Midbrain (tissue), 1 donor: ENCODE measurements around the gene TLK2.
"Not testable (repeated sequence)": the region's sequence is repeated elsewhere in the genome, so short reads cannot be mapped to it uniquely, and the experiment has no call there.

Source experiments
- DNase-seq: peaks from one replicate; lab custom pipeline; 2025; lab: John Stamatoyannopoulos, UW

The TLK2 gene

DNA sequence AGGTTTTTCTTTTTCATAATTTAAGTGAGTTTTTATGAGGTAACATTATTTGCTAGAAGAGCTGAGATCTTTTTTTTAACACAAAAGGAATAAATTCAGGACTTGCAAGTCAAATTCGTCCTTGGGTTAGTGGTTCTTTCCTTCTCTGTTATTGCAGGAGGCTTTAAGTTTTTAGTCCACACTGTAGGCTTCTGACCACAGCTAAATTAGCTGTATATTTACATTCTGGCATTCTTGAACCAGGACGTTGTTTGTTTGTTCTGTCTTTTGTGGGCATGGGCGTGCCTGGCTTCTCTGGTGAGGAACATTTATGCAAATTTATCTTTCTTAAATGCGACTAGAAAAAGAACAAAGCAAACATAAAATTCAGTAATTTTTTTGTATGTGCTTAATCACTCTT lies 80.3 kb downstream of the TLK2 start:
- not testable (repeated sequence) for DNase-seq

DNA sequence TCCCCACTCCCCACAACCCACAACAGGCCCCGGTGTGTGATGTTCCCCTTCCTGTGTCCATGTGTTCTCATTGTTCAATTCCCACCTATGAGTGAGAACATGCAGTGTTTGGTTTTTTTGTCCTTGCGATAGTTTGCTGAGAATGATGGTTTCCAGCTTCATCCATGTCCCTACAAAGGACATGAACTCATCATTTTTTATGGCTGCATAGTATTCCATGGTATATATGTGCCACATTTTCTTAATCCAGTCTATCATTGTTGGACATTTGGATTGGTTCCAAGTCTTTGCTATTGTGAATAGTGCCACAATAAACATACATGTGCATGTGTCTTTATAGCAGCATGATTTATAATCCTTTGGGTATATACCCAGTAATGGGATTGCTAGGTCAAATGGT lies 82.3 kb downstream of the TLK2 start:
- DNase-seq, result not testable (repeated sequence)

DNA sequence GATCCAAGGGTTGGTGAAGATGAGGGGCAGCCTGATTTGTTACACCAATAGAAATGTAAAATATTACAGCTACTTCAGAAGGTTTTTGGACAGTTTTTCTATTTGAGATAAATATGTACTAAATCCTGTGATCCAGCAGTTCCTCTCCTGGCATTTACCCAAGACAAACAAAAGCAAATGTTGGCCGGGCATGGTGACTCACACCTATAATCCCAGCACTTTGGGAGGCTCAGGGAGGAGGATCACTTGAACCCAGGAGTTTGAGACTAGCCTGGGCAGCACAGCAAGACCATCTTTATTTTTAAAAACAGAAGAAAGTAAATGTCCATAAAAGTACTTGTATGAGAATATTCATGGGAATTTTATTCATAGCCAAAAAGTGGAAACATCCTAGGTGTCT lies 84.0 kb downstream of the TLK2 start:
- DNase-seq, result no peak

DNA sequence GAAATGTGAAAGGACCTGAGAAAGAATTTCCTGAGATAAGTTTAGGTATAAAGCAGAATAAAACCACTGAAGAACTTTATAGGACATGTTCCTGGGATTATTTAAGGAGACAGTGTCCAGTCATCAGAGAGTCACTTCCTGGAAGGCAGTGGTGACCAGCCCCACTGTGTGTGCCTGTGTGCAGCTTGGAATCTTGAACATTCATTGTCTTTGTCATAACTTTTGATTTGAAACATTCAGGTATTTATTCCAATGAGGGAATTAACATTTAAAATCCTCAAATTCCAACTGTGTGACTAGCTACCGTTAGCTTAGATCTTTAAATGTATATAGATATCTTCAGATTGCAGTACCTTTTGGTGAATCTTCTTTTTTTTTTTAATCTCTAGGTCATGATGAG lies 87.2 kb downstream of the TLK2 start:
- no peak for DNase-seq

DNA sequence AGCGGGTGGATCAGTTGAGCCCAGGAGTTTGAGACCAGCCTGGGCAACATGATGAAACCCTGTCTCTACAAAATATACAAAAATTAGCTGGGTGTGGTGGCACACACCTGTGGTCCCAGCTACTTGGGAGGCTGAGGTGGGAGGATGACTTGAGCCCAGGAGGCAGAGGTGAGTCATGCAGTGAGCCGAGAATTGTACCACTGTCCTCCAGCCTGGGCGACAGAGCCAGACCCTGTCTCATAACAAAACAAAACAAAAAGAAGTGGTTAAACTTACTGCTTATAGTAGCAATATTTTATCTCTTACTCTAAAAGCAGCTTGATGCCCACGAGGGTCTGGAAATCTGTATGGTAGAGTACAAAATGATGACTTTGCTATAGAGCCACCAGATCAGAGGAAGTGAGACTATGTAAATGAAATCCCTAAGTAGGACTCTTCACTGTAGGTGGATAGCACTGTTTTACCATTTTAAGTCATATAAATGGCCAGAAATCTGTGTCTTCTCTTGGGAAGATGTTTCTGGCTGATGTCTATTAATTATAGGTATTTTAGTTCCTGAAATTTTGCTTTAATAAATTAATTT lies 88.5 kb downstream of the TLK2 start:
- no peak for DNase-seq

DNA sequence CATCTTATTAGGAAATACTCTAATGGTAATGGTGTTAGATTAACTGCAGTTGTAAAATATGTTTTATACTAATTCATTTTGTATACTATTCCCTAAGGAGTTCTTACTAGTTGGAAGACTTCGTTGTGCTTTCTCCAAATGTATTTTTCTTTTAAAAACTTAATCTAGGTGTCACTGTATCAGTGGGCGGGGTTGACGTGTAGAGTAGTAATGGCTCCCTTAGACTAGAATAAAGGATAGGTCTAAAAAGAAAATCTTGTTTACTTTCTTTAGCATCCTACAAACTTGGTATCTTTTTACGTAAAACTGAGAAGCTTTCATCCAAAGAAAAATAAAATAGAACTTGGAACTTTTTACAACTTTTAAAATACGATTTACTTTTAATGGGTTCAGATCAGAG lies 93.9 kb downstream of the TLK2 start:
- no peak for DNase-seq

DNA sequence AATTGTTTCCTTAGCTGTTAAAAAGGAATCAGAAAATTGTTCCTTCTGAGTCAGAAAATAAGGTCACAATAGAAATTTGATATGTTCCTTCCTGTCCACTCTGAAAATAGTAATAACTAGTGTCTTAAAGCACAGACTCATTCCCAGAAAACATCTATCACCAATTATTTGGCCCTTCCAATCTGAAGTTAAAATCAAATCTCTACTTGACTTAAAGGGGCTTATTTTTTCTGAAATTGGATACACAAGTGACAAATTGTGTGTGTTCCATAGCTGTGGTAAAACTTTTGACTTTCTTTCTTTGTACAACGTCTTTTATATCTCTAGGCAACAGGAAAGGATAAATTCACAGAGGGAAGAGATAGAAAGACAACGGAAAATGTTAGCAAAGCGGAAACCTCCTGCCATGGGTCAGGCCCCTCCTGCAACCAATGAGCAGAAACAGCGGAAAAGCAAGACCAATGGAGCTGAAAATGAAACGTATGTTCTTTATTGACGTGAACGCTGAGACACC lies 94.3 kb downstream of the TLK2 start:
- no peak for DNase-seq

DNA sequence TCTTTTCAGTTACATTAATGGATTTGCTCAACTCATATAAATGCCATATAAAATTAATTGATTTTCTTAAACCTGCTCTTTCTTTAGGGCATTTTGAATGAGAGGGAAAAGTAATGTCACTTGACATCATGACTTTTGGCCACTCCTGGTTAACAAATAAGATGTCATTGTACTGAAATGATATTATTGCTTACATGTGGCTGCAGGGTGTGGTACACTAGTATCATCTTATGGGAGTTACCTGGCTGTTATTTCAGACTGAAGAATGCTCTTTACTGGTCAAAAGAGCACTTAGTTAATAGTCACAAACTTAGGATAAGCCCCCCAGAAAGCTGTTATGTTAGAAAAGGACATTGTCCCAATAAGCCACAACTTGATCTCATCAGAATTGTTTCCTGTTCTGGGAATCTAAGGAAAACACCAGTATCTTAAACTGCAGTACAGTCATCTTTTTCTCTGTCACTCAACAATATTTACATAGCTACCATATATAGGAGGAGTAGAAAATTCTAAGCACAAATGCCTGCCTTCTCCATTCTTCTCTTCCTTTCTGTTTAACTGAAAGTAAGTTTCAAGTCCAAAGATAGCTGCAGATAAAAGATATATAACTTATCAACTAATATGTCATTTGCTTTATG lies 95.0 kb downstream of the TLK2 start:
- DNase-seq, result no peak

DNA sequence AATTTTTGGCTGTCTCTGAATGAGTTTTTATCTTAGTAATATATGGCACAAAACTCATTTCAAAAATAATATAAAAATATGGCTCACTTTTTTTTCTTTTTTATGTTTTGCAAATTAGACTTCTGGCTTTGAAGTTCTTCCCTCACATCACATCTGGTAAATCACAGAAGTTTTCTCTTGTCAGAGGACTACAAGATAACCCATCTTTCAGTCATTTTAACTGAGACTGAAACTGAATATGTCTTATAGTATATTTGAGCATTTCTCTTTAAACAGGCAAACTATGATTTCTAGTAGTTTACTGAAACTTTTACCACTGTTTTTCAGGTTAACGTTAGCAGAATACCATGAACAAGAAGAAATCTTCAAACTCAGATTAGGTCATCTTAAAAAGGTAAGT lies 97.8 kb downstream of the TLK2 start:
- no peak for DNase-seq

DNA sequence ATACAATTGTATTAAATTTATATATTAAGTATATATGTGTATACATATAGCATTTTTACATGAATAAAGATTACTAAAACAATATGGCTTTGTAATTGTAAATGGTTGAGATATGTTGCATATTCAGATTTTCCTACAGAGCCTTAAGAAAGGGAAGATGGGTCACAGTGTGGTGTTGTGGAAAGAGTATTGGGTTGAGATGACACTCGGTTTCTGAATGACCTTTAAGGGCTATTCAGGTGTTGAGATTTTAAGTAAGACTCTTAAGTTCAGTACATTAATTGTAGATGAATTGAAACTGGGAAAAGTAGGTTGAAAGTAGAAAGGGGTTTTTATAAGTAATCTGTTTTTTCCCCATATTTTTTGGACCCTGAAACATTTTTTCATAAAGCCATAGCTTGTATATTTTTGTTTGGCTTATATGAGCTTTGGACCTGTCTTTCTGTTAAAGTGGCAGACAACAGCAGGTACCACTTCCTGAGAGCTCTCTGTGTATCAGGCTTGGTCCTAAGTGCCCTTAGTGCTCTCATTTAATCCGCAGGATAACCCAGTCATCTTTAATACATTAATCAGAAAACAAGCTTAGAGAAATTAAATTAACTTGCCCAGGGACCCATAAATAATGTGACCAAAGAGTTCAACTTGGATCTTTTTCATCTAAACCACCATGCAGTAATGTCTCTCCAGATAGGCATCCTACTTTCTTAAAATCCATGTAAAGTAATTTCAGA lies 100.3 kb downstream of the TLK2 start:
- DNase-seq, result no peak

DNA sequence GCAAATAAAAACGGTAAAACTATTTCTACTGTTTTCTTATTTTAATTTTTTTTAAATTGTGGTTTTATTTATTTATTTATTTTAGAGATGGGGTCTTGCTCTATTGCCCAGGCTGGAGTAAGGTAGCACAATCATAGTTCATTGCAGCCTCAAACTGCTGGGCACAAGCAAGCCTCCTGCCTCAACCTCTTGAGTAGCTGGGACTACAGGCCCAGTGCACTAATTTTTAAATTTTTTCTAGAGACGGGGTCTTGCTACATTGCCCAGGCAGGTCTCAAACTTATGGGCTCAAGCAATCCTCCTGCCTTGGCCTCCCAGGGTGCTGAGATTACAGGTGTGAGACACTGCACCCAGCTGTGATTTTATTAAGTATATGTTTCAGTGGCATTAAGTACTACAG lies 102.3 kb downstream of the TLK2 start:
- DNase-seq, result no peak

DNA sequence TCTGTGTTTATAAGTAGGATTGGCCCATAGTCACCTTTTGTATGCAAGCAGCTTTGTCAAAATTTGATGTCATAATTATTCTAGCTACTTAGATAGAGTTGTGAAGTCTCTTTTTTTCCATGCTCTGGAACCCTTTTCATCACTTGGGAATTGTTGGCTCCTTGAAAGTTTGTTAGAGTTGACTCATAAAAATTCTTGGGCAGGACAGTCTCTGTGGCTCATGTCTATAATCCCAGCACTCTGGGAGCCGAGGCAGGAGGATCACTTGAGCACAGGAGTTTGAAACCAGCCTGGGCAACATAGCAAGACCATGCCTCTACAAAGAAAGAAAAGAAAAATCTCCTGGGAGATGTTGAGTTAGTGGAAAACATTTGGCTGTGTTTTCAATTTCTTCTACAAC lies 103.1 kb downstream of the TLK2 start:
- no peak for DNase-seq

DNA sequence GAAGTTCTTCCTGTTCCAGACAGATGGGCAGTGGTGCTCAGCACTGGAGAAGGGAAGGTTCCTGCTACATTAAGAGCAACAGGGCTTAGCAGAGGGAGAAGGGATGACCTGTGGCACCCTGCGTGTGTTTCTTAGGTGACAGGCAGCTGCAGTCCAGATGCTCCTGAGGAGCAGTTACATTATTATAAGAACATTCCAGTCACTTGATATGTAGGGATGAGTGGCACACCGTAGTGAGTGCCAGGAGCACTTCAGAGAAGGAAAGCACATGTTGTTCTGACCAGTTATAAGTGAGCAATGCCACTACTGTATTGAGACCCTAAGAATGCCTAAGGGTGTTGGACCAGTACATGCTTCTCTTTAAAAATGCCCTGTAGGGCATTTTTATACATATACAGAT lies 108.9 kb downstream of the TLK2 start:
- no peak for DNase-seq

DNA sequence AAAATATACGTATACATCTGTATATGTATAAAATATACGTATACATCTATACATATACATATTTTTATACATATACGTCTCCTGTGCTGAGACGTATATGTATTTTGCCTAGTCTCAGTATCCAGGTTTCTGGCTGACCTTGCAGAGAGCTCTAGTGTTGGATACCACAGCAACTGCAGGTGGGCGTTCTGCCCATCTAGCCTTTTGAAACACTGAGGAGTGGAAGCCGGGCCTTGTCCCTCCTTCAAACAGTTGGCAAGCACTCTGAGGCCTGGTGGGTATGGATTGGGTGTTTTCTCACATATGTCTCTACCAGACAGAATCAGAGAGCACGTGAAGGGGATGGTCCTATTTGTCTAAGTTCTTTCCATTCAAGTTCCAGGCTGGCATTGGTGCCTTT lies 109.5 kb downstream of the TLK2 start:
- no peak for DNase-seq

DNA sequence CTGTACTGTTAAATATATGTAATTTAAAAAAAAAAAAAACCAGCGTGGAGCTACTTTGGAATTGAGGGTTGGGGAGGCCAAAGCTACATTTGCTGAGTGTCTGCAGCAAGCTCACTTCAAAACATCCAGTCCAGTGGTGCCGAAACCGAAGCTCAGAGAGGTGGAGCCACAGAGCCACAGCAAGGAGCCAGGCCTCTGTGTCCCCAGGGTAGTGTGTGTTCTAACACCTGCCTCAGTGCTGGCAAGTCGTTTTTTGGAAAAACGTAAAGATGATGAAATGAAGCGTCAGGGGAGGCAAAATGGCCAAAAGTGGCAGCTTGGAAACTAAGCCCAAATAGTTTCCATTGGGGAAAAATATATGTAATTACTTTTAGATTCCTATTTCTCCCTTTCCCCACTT lies 112.7 kb downstream of the TLK2 start:
- no peak for DNase-seq

DNA sequence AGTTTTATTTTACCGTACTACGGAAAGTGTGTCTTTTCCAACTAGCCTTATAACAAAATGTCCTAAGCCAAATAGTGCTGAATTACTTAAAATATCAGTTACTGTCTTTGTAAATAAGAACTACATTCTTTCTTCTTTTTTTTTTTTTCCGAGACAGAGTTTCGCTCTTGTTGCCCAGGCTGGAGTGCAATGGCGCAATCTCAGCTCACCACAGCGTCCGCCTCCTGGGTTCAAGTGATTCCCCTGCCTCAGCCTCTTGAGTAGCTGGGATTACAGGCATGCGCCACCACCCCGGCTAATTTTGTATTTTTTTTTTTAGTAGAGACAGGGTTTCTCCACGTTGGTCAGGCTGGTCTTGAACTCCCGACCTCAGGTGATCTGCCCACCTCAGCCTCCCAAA lies 113.2 kb downstream of the TLK2 start:
- DNase-seq, result not testable (repeated sequence)

DNA sequence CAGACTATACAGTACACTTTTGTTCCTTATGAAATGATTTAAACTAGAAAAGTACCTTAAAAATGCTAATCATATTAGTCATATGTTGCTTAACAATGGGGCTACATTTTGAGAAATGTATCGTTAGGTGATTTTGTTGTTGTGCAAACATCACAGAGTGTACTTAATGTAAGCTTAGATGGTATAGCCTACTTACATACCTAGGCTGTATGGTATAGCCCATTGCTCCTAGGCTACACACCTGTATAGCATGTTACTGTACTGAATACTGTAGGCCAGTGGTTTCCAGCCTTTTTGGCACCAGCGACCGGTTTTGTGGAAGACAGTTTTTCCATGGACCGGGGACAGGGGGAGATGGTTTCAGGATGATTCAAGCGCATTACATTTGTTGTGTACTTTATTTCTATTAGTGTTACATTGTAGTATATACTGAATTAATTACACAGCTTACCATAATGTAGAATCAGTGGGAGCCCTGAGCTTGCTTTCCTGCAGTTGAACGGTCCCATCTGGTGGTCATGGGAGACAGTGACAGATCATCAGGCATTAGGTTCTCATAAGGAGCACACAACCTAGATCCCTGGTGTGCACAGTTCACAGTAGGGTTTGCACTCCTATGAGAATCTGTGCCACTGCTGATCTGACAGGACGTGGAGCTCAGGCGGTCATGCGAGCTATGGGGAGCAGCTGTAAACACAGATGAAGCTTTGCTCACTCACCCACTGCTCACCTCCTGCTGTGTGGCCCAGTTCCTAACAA lies 113.9 kb downstream of the TLK2 start:
- DNase-seq, result no peak

DNA sequence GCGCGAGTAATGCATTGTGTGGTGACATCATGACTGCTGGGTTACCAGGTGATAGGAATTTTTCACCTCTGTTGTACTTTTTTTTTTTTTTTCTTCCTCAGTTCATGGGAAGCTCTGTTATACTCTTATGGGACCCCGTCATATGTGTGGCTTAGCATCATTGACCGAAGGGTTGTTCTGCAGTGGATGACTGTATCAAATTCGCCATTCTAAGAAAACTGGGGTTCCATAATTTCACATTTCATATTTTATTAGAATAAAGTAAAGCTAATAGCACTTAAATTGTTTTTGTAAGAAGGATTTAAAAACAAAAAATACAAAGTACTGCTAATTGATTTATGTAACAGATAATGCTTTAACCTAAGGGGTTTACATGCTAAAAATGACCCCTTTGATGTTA lies 116.9 kb downstream of the TLK2 start:
- DNase-seq, result no peak

DNA sequence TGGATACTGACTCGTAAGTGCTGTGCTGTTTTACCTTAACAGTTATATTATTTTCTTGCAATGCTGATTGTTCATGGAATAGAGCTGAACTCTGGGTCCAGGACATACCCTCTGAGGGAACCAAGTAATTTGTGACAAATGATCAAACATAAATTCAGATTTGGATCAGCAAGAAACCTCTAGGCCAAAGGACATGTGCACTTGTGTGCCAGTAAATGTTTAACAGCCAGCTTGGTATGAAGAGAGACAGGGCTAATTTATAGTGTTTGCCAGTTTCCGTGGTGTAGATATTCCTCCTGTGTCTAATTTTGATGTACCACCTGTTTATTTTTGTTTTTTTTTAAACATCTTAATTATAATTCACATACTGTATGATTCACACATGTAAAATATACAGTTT lies 118.0 kb downstream of the TLK2 start:
- DNase-seq, result no peak

DNA sequence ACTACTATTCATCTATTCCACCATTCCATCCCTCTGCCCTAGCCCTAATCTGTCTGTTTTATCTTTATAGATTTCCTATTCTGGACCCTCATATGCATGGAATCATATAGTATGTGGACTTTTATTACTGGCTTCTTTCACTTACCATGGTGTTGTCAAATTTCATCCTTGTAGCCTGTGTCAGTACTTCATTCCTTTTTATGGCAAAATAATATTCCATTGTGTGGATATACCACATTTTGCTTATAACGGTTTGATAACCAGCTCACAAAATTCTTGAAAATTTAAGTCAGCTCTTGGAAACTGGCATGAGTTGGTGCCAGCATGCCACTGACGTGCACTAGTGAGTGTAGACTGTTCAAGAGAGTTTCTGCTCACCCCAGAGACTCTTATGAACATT lies 118.5 kb downstream of the TLK2 start:
- DNase-seq, result no peak

DNA sequence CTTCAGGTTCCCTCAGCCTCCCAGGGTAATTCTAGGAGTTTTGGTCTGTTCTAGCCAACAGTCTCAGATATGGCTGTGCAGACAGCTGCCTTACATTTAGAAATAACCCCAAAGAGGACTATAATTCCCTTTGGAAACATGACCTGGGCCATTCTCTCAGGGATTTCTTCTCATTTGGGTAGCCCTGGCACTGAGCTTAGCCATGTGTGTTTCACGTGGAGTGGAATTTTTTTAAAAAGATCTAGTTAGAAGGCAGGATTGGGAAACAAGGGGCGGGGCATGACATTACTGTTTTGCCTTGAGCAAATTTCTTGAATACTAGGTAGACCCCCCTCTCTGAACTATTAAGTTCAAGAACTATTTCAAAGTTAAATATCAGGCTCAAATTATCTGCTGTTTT lies 119.3 kb downstream of the TLK2 start:
- no peak for DNase-seq

DNA sequence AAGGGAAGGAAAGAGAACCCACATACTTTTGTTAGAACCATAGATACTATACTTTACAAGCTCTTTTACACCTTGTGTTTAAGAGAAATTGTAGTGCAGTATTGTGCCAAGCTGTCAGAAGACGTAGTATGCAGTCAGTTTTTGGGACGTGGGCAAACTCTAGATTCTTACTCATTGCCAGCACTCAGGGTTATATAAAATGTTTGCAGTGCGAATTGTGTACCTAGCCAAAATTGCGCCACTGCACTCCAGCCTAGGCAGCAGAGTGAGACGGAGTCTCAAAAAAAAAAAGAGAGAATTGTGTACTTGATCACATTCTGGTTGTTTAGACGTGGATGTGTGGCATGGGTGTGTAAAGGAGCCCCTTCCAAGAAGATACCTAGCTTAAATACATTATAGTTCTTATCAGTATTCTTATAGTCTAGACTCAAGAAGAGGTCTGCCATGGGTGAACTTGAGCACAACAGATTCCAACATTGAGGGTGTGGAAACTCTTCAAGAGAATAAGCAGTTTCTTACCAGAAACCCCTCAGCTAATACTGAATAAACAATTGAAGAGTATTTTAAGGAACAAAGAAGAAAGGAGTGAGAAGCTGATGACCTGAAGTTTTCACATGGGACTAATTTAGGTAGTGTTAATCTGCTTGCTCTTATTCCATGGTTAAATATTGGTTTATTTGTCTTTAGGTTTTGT lies 121.5 kb downstream of the TLK2 start:
- DNase-seq, result no peak
